Effector memory CD8-positive, alpha-beta T cell (primary cell): ENCODE data around the gene ETAA1.
A peak's percentile ranks its signal among the peaks of the same experiment; 100 is the strongest.

Source experiments
- ATAC-seq: fragments of 150-1000 bp; cut with Tn5 transposase; replicated peaks from 2 replicates; pipeline ENCODE4 v1.10.0; 2021; ENCODE audit warnings: mild to moderate bottlenecking, moderate library complexity
- DNase-seq, 3 experiments: peaks; one replicate each; pipeline ENCODE4 v3.0.0; 2021
- H3K27ac Mint-ChIP-seq, 2 donors: one replicate each; pipeline ENCODE4 v1.8.0; 2022; ENCODE audit warnings: mild to moderate bottlenecking in 2 of 2, mixed read lengths in 2 of 2, moderate library complexity in 2 of 2
- H3K27me3 Mint-ChIP-seq, 2 donors: one replicate each; pipeline ENCODE4 v1.8.0; 2022; ENCODE audit warnings: mixed read lengths in 2 of 2
- H3K36me3 Mint-ChIP-seq: one replicate; pipeline ENCODE4 v1.8.0; 2022; ENCODE audit warnings: mild to moderate bottlenecking, moderate library complexity, mixed read lengths; ENCODE audit not compliant: insufficient read depth
- H3K4me1 Mint-ChIP-seq, 2 donors: one replicate each; pipeline ENCODE4 v1.8.0; 2022; ENCODE audit warnings: low read depth in 2 of 2, mixed read lengths in 2 of 2
- H3K4me3 Mint-ChIP-seq, 2 donors: one replicate each; pipeline ENCODE4 v1.8.0; 2022; ENCODE audit warnings: mild to moderate bottlenecking in 2 of 2, mixed read lengths in 2 of 2, moderate library complexity in 2 of 2
- H3K9me3 Mint-ChIP-seq, 2 donors: one replicate each; pipeline ENCODE4 v1.8.0; 2022; ENCODE audit warnings: mixed read lengths in 2 of 2
- total RNA-seq, 9 experiments: gene quantifications; one replicate each; lab custom pipeline; 2026; lab: John Stamatoyannopoulos, UW

The ETAA1 gene
- 6.7 to 46.5 (median 33.8) reads per million in 9 experiments for total RNA-seq

- Mint-ChIP-seq H3K27me3 (no peaks in the 10 kb centered on the region), H3K9me3 (no peaks in the 10 kb centered on the region)
- ATAC-seq: peak; percentile 97
Measured at GRCh38 chr2:67397143-67397986, at the start of gene ETAA1. ETAA1 (plus strand) TSS chr2:67397333; CDS start chr2:67397449, 116 bp downstream.

GRCh38 chr2:67366832-67367412 lies 30.2 kb upstream of the ETAA1 start:
- no peak for ATAC-seq

More at GRCh38 chr2:67397143-67397986, at the start of gene ETAA1:
- peak; percentile 90 to 92 (median 91) for DNase-seq
- Mint-ChIP-seq H3K36me3 (peaks cover 22% of the 10 kb centered on the region), H3K27ac (peak within 1 kb of the TSS; percentile 97 to 99), H3K4me3 (peak within 1 kb of the TSS; percentile 96 to 99), H3K4me1 (peaks cover 10 to 18% of the 10 kb centered on the region in 2 donors)

GRCh38 chr2:67374481-67374880 lies 22.7 kb upstream of the ETAA1 start:
- H3K27me3 Mint-ChIP-seq: peaks cover 0 to 13% of the 10 kb centered on the region in 2 donors
- DNase-seq (no peak), ATAC-seq (no peak)
- no peak overlapping the region for H3K27ac Mint-ChIP-seq
- H3K36me3 Mint-ChIP-seq: no peaks in the 10 kb centered on the region
- no peaks in the 10 kb centered on the region for H3K4me1 Mint-ChIP-seq
- peaks cover 0 to 3% of the 10 kb centered on the region in 2 donors for H3K9me3 Mint-ChIP-seq
- H3K4me3 Mint-ChIP-seq: no peak overlapping the region

More at GRCh38 chr2:67366832-67367412, 30.2 kb upstream of the ETAA1 start:
- DNase-seq: no peak
- Mint-ChIP-seq H3K27me3 (peaks cover 0 to 15% of the 10 kb centered on the region in 2 donors), H3K9me3 (no peaks in the 10 kb centered on the region), H3K4me3 (no peak overlapping the region), H3K36me3 (no peaks in the 10 kb centered on the region), H3K4me1 (no peaks in the 10 kb centered on the region), H3K27ac (no peak overlapping the region)

GRCh38 chr2:67374949-67375348 lies 22.2 kb upstream of the ETAA1 start:
- Mint-ChIP-seq H3K4me1 (no peaks in the 10 kb centered on the region), H3K9me3 (peaks cover 0 to 3% of the 10 kb centered on the region in 2 donors), H3K27me3 (peaks cover 0 to 13% of the 10 kb centered on the region in 2 donors), H3K27ac (no peak overlapping the region), H3K4me3 (no peak overlapping the region), H3K36me3 (no peaks in the 10 kb centered on the region)
- ATAC-seq: no peak
- DNase-seq: no peak

- Mint-ChIP-seq H3K36me3 (no peaks in the 10 kb centered on the region), H3K9me3 (peaks cover 0 to under 1% of the 10 kb centered on the region in 2 donors), H3K4me3 (no peak overlapping the region), H3K27ac (no peak overlapping the region), H3K4me1 (no peaks in the 10 kb centered on the region), H3K27me3 (peaks cover 0 to 2% of the 10 kb centered on the region in 2 donors)
- no peak for DNase-seq
- ATAC-seq: no peak
Measured at GRCh38 chr2:67378555-67378954, 18.6 kb upstream of the ETAA1 start.

DNA sequence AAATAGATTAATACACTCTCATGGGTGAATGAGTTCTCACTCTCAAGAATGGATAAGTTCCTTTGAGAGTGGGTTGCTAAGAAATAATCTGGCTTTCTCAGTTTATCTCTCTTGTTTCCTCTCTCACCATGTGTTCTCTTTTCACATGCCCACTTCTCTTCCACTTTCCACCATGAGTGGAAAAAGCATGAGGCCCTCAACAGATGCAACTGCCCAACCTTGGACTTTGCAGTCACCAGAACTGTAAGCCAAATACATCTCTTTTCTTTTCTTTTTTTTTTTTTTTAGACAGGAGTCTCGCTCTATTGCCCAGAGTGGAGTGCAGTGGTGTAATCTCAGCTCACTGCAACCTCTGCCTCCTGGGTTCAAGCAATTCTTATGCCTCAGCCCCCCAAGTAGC lies 18.1 kb upstream of the ETAA1 start:
- no peaks in the 10 kb centered on the region for H3K4me1 Mint-ChIP-seq
- H3K36me3 Mint-ChIP-seq: no peaks in the 10 kb centered on the region
- no peaks in the 10 kb centered on the region for H3K27me3 Mint-ChIP-seq
- H3K9me3 Mint-ChIP-seq: no peaks in the 10 kb centered on the region
- no peak overlapping the region for H3K27ac Mint-ChIP-seq
- ATAC-seq: no peak
- no peak overlapping the region for H3K4me3 Mint-ChIP-seq
- DNase-seq: no peak

- Mint-ChIP-seq H3K36me3 (no peaks in the 10 kb centered on the region), H3K27ac (no peak overlapping the region), H3K27me3 (no peaks in the 10 kb centered on the region), H3K4me3 (no peak overlapping the region), H3K9me3 (no peaks in the 10 kb centered on the region), H3K4me1 (no peaks in the 10 kb centered on the region)
- DNase-seq (no peak), ATAC-seq (peak; percentile 19)
Measured at GRCh38 chr2:67384123-67384822, 12.9 kb upstream of the ETAA1 start.

GRCh38 chr2:67388680-67389079 lies 8.5 kb upstream of the ETAA1 start:
- Mint-ChIP-seq H3K4me1 (no peaks in the 10 kb centered on the region), H3K36me3 (no peaks in the 10 kb centered on the region), H3K9me3 (no peaks in the 10 kb centered on the region), H3K27me3 (no peaks in the 10 kb centered on the region), H3K27ac (no peak overlapping the region), H3K4me3 (no peak overlapping the region)
- DNase-seq: no peak
- ATAC-seq: no peak

GRCh38 chr2:67389286-67389685 lies 7.8 kb upstream of the ETAA1 start:
- H3K9me3 Mint-ChIP-seq: no peaks in the 10 kb centered on the region
- H3K27me3 Mint-ChIP-seq: no peaks in the 10 kb centered on the region
- no peaks in the 10 kb centered on the region for H3K36me3 Mint-ChIP-seq
- DNase-seq (no peak), ATAC-seq (no peak)
- H3K4me1 Mint-ChIP-seq: no peaks in the 10 kb centered on the region
- H3K27ac Mint-ChIP-seq: no peak overlapping the region
- no peak overlapping the region for H3K4me3 Mint-ChIP-seq

- no peak for ATAC-seq
- H3K27me3 Mint-ChIP-seq: no peaks in the 10 kb centered on the region
- H3K9me3 Mint-ChIP-seq: no peaks in the 10 kb centered on the region
- DNase-seq: no peak
- H3K36me3 Mint-ChIP-seq: no peaks in the 10 kb centered on the region
- H3K4me1 Mint-ChIP-seq: no peaks in the 10 kb centered on the region
- H3K27ac Mint-ChIP-seq: no peak overlapping the region
- H3K4me3 Mint-ChIP-seq: no peak overlapping the region
Measured at GRCh38 chr2:67389788-67390187, 7.3 kb upstream of the ETAA1 start.

- no peaks in the 10 kb centered on the region for H3K27me3 Mint-ChIP-seq
- no peak overlapping the region for H3K27ac Mint-ChIP-seq
- no peak for ATAC-seq
- H3K36me3 Mint-ChIP-seq: peaks cover 18% of the 10 kb centered on the region
- H3K9me3 Mint-ChIP-seq: no peaks in the 10 kb centered on the region
- no peak for DNase-seq
- H3K4me3 Mint-ChIP-seq: no peak overlapping the region
- peaks cover 5 to 9% of the 10 kb centered on the region in 2 donors for H3K4me1 Mint-ChIP-seq
Measured at GRCh38 chr2:67393237-67393636, 3.9 kb upstream of the ETAA1 start.

- DNase-seq: no peak
- no peak overlapping the region for H3K4me3 Mint-ChIP-seq
Measured at GRCh38 chr2:67394734-67395133, 2.4 kb upstream of the ETAA1 start.

GRCh38 chr2:67399144-67399543 lies 2.0 kb downstream of the ETAA1 start:
- Mint-ChIP-seq H3K4me1 (peaks cover 10 to 18% of the 10 kb centered on the region in 2 donors), H3K27me3 (no peaks in the 10 kb centered on the region), H3K9me3 (no peaks in the 10 kb centered on the region), H3K36me3 (peaks cover 38% of the 10 kb centered on the region), H3K27ac (no peak overlapping the region), H3K4me3 (no peak overlapping the region)
- ATAC-seq (no peak), DNase-seq (no peak)

More at GRCh38 chr2:67394734-67395133, 2.4 kb upstream of the ETAA1 start:
- no peak for ATAC-seq
- H3K4me1 Mint-ChIP-seq: peaks cover 5 to 10% of the 10 kb centered on the region in 2 donors
- no peaks in the 10 kb centered on the region for H3K9me3 Mint-ChIP-seq
- no peak overlapping the region for H3K27ac Mint-ChIP-seq
- H3K36me3 Mint-ChIP-seq: peaks cover 22% of the 10 kb centered on the region
- H3K27me3 Mint-ChIP-seq: no peaks in the 10 kb centered on the region
